Panc1 (cell line): ENCODE data around the gene PLCH1. TPM values are rescaled to one million over a fixed set of nuclear protein-coding genes. Genes with fewer than 3 reads are reported as not detected.

ENCODE experiments used
- ATAC-seq: fragments of 200-7000 bp; cut with Tn5 transposase; 2 replicates; pipeline ENCODE4 v1.9.1; 2020; ENCODE audit warnings: mild to moderate bottlenecking, moderate library complexity
- BruUV-seq: library from RNA; stranded (reverse); fragments of 400-500 nt; replicated peaks from 2 replicates; lab custom pipeline; 2021; lab: Mats Ljungman, UMichigan
- CTCF ChIA-PET: fragments of 300-600 bp; sonication (Branson Sonifier 250); formaldehyde crosslinking; loops from one replicate; lab custom pipeline; 2022; ENCODE audit warnings: antibody characterized with exemption; lab: Charles Lee
- POLR2A ChIA-PET: fragments of 300-600 bp; sonication (Branson Sonifier 250); formaldehyde crosslinking; loops from one replicate; lab custom pipeline; 2022; ENCODE audit warnings: antibody characterized with exemption; lab: Charles Lee
- DNase-seq: peaks from one replicate; pipeline ENCODE4 v3.0.0-alpha.2; 2010; ENCODE audit warnings: low read depth, low spot score
- H3K27ac ChIP-seq: 2 replicates; pipeline ENCODE4 v1.5.1; 2011; ENCODE audit warnings: mild to moderate bottlenecking, low read length, inconsistent platforms
- H3K27me3 ChIP-seq: fragments of 200-500 bp; sonication (Bioruptor generic); 2 replicates; pipeline ENCODE4 v1.6.0; 2014; ENCODE audit warnings: low read length, inconsistent platforms; ENCODE audit not compliant: control insufficient read depth, insufficient read depth
- H3K36me3 ChIP-seq: fragments of 200-500 bp; sonication (Bioruptor generic); 2 replicates; pipeline ENCODE4 v1.5.1; 2014; ENCODE audit warnings: inconsistent platforms, mild to moderate bottlenecking, low read length, moderate library complexity; ENCODE audit not compliant: control insufficient read depth, insufficient read depth
- H3K4me1 ChIP-seq: 2 replicates; pipeline ENCODE4 v1.5.1; 2011; ENCODE audit warnings: inconsistent platforms, mild to moderate bottlenecking, low read length, moderate library complexity; ENCODE audit not compliant: control insufficient read depth, insufficient read depth
- H3K4me3 ChIP-seq, 2 experiments: 2 replicates each; pipeline ENCODE4 v1.5.1; 2011 to 2012; ENCODE audit warnings: low read depth in 2 of 2, low read length in 2 of 2, mild to moderate bottlenecking in 2 of 2, inconsistent platforms in 1 of 2, moderate library complexity in 1 of 2
- H3K9me3 ChIP-seq: fragments of 200-500 bp; sonication (Bioruptor generic); 2 replicates; pipeline ENCODE4 v1.5.1; 2014; ENCODE audit warnings: low read depth, mild to moderate bottlenecking, inconsistent platforms, low read length, moderate library complexity; ENCODE audit not compliant: control insufficient read depth, insufficient read depth
- CTCF ChIP-seq: fragments of 450-650 bp; IDR thresholded peaks from 2 replicates; pipeline ENCODE4 v1.5.1; 2017; ENCODE audit warnings: mild to moderate bottlenecking
- POLR2AphosphoS5 ChIP-seq: IDR thresholded peaks from 2 replicates; pipeline ENCODE4 v1.6.1; 2012; ENCODE audit warnings: mild to moderate bottlenecking, low read depth, low read length, moderate library complexity
- REST ChIP-seq, 2 experiments: IDR thresholded peaks; 2 replicates each; pipeline ENCODE4 v1.6.1; 2011 to 2012; ENCODE audit warnings: low read depth in 2 of 2, control low read depth in 1 of 2, low read length in 1 of 2, mild to moderate bottlenecking in 1 of 2, moderate library complexity in 1 of 2; ENCODE audit not compliant: insufficient read depth in 1 of 2
- SIN3A ChIP-seq: IDR thresholded peaks from 2 replicates; pipeline ENCODE4 v1.6.1; 2012; ENCODE audit warnings: low read depth, mild to moderate bottlenecking, low read length, moderate library complexity, borderline replicate concordance; ENCODE audit not compliant: insufficient read depth
- TCF7L2 ChIP-seq: IDR thresholded peaks from 2 replicates; pipeline ENCODE4 v1.6.1; 2011; ENCODE audit warnings: mild to moderate bottlenecking, low read depth, low read length, inconsistent platforms
- in situ Hi-C: cut with HindIII; loops from 2 replicates; pipeline ENCODE4 v1.10.0; 2016; ENCODE audit warnings: low sequenced_read_pairs, low pct_unique_long_range_greater_than_20kb
- intact Hi-C: fragments of 100-400 bp; cut with micrococcal nuclease; formaldehyde crosslinking; loops from one replicate; pipeline ENCODE4 v1.10.0; 2022; ENCODE audit not compliant: unreplicated experiment
- total RNA-seq: library from RNA; stranded (reverse); gene quantifications from one replicate; pipeline ENCODE4 v1.2.1, GENCODE V29; 2021; ENCODE audit not compliant: unreplicated experiment

The PLCH1 gene
- total RNA-seq, 1 experiment from 2014 or later = 0.03 TPM

- no peak for ATAC-seq
- Histone ChIP-seq H3K9me3 (no peaks in the 10 kb centered on the region), H3K4me3 (no peak overlapping the region), H3K27me3 (no peaks in the 10 kb centered on the region), H3K4me1 (no peaks in the 10 kb centered on the region), H3K36me3 (no peaks in the 10 kb centered on the region), H3K27ac (no peak overlapping the region)
- BruUV-seq = no TSS peak
- no peak for DNase-seq
- ChIA-PET CTCF (no interaction called here), POLR2A (no interaction called here)
- TF ChIP-seq POLR2AphosphoS5 = no peak
- no peak for TF ChIP-seq TCF7L2
- no peak for TF ChIP-seq REST (IDR thresholded peaks at IDR 0.05; ENCODE audit: insufficient read depth in 1 of 2, low read depth in 2 of 2, low read length in 1 of 2)
- TF ChIP-seq CTCF = no peak
- TF ChIP-seq SIN3A = no peak
- intact Hi-C loops (no loop called here), in situ Hi-C loops (no loop called here)
These were observed 353.8 kb downstream of the PLCH1 start for GRCh38 chr3:155391104-155391503.

GRCh38 chr3:155390351-155390750 lies 354.5 kb downstream of the PLCH1 start:
- ChIA-PET CTCF (no interaction called here), POLR2A (no interaction called here)
- no peak for ATAC-seq
- intact Hi-C loops = no loop called here
- in situ Hi-C loops = no loop called here
- H3K27me3 ChIP-seq = no peaks in the 10 kb centered on the region
- H3K36me3 ChIP-seq = no peaks in the 10 kb centered on the region
- TF ChIP-seq CTCF (no peak), TCF7L2 (no peak), SIN3A (no peak), REST (IDR thresholded peaks at IDR 0.05; ENCODE audit: insufficient read depth in 1 of 2, low read depth in 2 of 2, low read length in 1 of 2) (no peak), POLR2AphosphoS5 (no peak)
- H3K4me1 ChIP-seq = no peaks in the 10 kb centered on the region
- H3K27ac ChIP-seq = no peak overlapping the region
- no peak overlapping the region for H3K4me3 ChIP-seq
- BruUV-seq = no TSS peak
- DNase-seq = no peak
- no peaks in the 10 kb centered on the region for H3K9me3 ChIP-seq
